Activated CD4-positive, alpha-beta T cell treated with anti-CD3 and anti-CD28 coated beads, Interleukin-2, amount 50 U/mL, for 48 hours (primary cell): ENCODE results near the gene ENTPD2.

Experiments
- DNase-seq, 2 experiments: peaks; one replicate each; pipeline ENCODE4 v3.0.0-alpha.2; 2020

The ENTPD2 gene

DNA sequence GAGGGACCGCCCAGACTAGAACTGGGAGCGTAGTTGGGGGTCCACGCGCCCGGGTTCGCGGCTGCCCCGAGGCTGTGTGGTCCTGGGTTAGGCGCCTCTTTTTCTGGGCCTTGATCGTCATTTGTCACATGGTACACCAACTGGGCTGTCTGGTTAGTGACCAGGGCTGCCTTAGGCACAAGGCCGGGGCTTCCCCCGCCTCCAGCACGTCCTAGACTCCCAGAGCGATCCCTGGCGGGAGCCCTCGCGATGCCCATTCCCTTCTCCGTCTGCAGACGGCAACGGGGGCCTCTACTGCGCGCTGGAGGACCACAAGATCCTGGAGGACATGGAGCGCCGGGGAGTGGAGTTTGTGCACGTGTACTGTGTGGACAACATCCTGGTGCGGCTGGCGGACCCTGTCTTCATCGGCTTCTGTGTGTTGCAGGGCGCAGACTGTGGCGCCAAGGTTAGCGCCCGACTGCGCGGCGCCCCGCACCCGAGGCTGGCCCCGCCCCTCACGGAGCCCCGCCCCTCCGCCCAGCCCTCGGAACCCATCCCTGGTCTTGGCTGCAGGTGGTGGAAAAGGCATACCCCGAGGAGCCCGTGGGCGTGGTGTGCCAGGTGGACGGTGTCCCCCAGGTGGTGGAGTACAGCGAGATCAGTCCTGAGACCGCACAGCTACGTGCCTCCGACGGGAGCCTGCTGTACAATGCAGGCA is 25.0 kb upstream of the ENTPD2 start:
- no peak for DNase-seq

- peak; percentile 49 to 55 for DNase-seq
Measured at GRCh38 chr9:137077758-137078693, 24.2 kb upstream of the ENTPD2 start.

DNA sequence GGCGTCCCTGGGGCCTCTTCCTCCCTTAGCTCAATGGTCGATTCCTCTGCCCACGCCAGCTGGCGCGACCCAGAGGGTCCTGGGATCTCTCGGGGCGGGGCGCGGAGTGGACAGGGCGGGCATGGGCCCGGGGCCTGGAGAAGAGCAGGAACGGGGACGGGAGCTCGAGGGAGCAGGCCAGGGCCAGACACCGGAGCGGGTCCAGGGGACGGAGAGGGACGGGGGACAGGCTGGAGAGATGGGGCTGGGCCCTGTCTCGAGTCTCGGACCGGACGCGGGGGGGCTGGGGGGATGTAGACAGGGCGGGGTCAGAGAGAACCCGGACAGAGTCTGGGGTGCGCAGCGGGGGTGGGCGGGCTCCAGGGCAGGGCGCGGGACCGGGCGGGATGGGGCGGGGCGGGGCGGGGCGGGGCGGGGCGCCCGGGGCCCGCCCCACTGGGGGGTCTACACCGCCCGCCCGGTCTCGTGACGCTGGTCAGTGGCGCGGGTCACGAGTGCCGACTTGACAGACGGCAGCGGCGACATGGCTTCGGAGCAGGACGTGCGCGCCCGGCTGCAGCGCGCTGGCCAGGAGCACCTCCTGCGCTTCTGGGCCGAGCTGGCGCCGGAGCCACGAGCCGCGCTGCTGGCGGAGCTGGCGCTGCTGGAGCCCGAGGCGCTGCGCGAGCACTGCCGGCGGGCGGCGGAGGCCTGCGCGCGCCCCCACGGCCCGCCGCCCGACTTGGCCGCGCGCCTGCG is 23.3 kb upstream of the ENTPD2 start, which contains the start of gene UAP1L1:
Gene UAP1L1 (plus strand): TSS at position 508 of the 738 bp plus-strand sequence. CDS start 16 bp downstream, at position 524.
- DNase-seq: peak; percentile 54 to 62

GRCh38 chr9:137076636-137077009 is 22.8 kb upstream of the ENTPD2 start:
- no peak for DNase-seq

GRCh38 chr9:137075275-137075775 is 21.5 kb upstream of the ENTPD2 start:
- DNase-seq: no peak

GRCh38 chr9:137074657-137075274 is 20.9 kb upstream of the ENTPD2 start:
- DNase-seq: no peak

DNA sequence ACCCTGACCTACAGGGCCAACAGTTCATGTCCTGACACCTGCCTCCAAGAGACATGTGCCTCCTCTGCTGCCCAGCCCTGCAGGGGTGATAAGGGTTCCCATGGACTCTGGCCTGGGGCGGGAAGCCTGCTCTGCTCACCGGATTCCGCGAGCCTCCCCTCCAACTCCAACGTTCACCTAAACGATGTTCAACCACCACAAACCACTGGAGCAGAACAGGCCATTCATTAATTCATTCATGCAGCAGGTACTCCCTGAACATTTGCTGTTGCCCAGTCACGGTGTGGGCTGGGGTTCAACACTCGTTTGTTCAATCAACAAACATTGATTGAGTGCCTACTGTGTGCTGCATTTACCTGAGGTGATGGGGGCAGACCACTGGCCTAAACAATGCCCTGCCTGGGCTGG is 20.1 kb upstream of the ENTPD2 start:
- DNase-seq: no peak

GRCh38 chr9:137071282-137071681 is 17.4 kb upstream of the ENTPD2 start:
- no peak for DNase-seq

DNA sequence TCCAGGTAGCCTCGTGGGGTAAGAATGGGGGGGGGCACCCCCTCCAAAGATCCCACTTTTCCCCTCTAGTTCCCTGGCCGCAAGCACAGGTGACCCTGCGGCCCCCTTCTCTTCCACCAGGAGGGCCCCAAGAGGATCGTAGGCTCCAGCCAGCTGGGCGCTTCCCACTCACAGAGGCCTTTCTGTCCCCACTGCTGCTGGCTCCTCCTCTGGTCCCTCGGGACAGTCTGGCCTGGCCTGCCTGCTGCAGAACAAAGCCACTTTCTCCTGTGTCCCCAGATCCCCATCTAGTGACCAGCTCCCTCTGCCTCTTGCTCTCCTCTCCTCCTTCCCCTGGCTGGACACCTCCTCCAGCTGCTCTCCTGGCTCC is 17.0 kb upstream of the ENTPD2 start:
- no peak for DNase-seq

DNA sequence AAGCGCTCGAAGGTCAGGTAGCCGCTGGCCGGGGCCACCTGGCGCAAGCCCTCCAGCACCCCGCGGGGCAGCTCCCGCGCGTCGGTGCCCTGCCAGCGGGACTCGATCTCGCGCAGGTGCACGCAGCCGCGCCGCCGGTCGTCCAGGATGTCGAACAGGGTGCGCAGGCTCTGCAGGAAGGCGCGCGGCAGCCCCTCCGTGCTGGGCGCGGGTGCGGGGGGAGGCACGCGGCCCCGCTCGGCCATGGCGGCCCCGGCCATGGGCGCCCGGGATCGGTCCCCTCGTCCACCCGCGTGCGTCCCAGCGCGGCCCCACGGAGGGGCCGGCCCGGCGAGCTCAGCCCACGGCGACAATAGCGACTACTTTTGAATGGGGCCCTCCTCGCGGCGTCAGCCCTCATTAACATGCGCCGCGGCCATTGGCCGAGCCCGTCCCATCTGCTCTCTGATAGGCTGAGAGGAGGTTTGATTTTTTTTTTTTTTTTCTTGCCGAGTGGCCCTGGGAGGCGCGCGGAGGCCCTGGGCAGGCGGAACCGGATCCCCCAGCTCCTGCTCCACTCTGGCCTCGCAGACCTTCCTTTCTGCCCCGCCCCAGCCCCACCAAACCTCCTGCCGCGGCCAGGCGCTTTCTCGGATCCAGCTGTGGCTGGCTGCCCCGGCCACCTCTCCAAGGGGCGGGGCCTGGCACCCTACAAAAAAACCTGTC is 16.5 kb upstream of the ENTPD2 start, which contains the start of gene SAPCD2:
Gene SAPCD2 (minus strand): TSS at position 357 of the 705 bp plus-strand sequence. CDS start 97 bp downstream, at position 260.
- DNase-seq: peak; percentile 81 to 87

DNA sequence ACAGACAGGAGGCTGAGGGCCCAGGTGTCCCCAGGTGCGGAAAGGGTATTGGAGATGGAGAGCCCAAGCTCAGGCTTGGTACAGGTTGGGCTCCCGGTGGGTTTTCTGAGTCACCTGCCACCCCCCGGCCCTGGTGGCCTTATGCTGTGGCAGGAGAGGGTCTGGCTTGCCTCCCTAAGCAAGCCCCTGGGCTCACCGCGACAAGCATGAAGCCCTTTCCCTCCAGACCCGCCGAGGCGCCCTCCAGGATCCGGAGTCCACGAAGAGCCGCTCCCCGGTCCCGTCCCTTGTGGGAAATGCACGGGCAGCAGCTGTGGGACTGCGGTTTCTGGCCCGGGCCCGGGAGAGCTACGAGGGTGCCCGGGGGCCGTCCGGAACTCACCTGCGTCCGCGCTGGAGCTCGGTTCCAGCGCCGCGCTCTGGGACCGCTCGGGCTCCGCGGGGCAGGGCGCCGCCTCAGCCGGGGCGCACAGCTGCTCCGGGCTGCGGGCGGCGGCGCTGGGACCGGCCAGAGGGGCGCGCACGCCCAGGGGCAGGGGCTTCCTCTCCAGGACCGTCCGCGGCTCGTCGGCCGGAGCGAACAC is 15.7 kb upstream of the ENTPD2 start:
- DNase-seq: no peak

DNA sequence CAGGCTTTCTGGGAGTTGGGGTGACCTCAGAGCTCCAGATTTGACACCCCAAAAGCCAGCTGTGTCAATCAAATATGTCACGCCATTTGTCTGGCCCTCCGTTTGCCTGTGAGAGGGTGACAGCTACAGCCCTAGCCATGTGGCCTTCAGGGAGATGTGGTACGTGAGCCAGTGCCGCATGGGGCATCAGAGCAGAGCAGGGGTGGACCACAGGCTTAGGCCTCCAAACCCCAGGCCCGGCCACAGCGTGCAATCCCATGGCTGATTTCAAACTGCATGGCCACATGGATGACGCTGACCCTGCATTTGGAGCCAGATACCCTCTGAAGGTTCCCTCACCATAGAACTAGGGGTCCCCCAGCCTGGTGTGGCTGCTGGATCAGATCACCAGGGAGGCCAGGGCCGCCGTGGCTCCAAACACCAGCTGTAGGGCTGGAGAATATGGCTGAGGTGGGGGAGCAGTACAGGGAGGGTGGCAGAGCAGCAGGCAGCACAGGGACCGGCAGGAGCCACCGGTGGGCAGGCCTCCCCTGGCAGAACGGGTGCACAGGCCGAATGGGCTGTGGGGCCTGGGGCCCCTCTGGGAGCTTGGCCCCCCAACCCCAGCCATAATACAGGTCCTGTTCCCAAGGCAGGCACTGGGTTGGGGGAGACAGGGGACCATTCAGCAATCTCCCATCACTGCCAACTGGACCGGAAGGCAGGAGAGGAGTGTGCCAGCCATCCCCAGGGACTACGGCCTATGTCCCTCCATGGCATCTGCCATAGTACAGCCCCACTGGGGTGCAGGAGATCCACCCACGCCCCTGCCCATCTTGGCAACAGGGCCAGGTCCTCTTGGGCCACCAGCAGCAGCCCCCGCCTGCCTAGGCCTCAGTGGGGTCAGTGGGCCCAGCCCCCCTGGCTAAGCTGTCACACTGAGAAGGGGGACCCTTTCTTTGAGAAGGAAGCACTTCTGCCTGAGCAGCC is 15.0 kb upstream of the ENTPD2 start:
- DNase-seq: no peak

GRCh38 chr9:137067860-137068538 is 14.1 kb upstream of the ENTPD2 start:
- DNase-seq: peak; percentile 85 to 88

GRCh38 chr9:137066096-137066861 is 12.4 kb upstream of the ENTPD2 start:
- DNase-seq: no peak

DNA sequence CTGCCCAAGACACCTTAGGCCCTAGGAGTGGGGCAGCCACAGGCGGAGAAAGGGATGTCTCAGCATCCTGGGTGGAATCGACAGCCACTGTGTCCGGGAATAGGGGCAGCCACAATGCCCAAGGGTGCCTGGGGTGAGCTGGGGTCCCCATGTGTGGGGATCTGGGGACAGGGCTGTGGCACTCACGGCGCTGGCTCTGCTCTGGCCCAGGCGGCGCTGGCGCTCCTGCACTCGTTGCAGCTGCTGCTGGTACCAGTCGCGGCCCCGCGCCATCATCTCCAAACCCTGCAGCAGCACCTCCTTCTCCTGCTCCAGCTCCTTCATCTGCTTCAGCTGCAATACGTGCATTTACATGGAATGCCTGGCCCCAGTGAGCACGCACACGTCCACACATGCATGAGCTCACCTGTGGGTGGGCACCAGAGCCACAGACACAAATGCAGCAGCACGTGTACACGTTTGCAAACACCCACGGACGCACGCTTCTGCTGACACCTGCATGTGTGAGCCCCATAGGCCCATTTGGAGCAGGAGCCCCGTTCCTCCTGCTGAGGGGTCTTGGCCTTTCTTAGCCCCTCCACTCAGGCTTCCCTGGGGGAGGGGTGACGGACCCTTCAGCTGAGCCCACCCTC is 11.6 kb upstream of the ENTPD2 start:
- DNase-seq: no peak

- DNase-seq: no peak
Measured at GRCh38 chr9:137064880-137065164, 11.0 kb upstream of the ENTPD2 start.

GRCh38 chr9:137064027-137064879 is 10.4 kb upstream of the ENTPD2 start:
- DNase-seq: peak; percentile 76 to 78
